HFFc6 (cell line): Measurements from ENCODE around the gene UCKL1. TPM values are rescaled to one million over a fixed set of nuclear protein-coding genes. Genes with fewer than 3 reads are reported as not detected.
"Not testable (repeated sequence)": the region's sequence is repeated elsewhere in the genome, so short reads cannot be mapped to it uniquely, and the experiment has no call there.

Experiments used
- DNase-seq: peaks from one replicate; pipeline ENCODE4 v3.0.0-alpha.2; 2018
- H3K27ac Mint-ChIP-seq: 2 replicates; pipeline ENCODE4 v1.8.0; 2020; ENCODE audit warnings: mild to moderate bottlenecking, mixed read lengths
- H3K27me3 Mint-ChIP-seq: 2 replicates; pipeline ENCODE4 v1.8.0; 2021; ENCODE audit warnings: mild to moderate bottlenecking, moderate library complexity, mixed read lengths; ENCODE audit not compliant: insufficient read depth
- H3K36me3 Mint-ChIP-seq: 2 replicates; pipeline ENCODE4 v1.8.0; 2021; ENCODE audit warnings: low read depth, mixed read lengths
- H3K4me1 Mint-ChIP-seq: 2 replicates; pipeline ENCODE4 v1.8.0; 2020; ENCODE audit warnings: low read depth, mixed read lengths
- H3K4me3 Mint-ChIP-seq: 2 replicates; pipeline ENCODE4 v1.8.0; 2020; ENCODE audit warnings: mild to moderate bottlenecking, moderate library complexity, mixed read lengths
- H3K9me3 Mint-ChIP-seq: 2 replicates; pipeline ENCODE4 v1.8.0; 2020; ENCODE audit warnings: mild to moderate bottlenecking, mixed read lengths
- CTCF ChIP-seq: fragments of 200-600 bp; sonication (generic); IDR thresholded peaks from 2 replicates; pipeline ENCODE4 v1.5.0; 2021; ENCODE audit warnings: antibody characterized with exemption, mild to moderate bottlenecking
- total RNA-seq, 6 experiments: library from RNA; stranded (reverse); fragmentation: NEBNext Ultra II Directional; extraction: Animal tissue kit (Norgen Biotek cat#: 25700); gene quantifications; 2 replicates in 1 of 6; 3 replicates in 5 of 6; pipeline ENCODE4 v1.2.3, GENCODE V29; 2021

The UCKL1 gene
- total RNA-seq, 6 experiments from 2014 or later = 17.2 to 21.7 (median 19.4) TPM

GRCh38 chr20:63962426-63963347 is 6.5 kb upstream of the UCKL1 start:
- Mint-ChIP-seq H3K9me3 (no peaks in the 10 kb centered on the region), H3K4me3 (no peak overlapping the region), H3K27me3 (peaks cover 2% of the 10 kb centered on the region; the same call in 1 of the 2 replicates), H3K4me1 (no peaks in the 10 kb centered on the region), H3K36me3 (no peaks in the 10 kb centered on the region), H3K27ac (no peak overlapping the region)
- no peak for DNase-seq
- no peak for TF ChIP-seq CTCF

GRCh38 chr20:63961664-63962425 is 5.6 kb upstream of the UCKL1 start:
- Mint-ChIP-seq H3K27me3 (peaks cover 2% of the 10 kb centered on the region; the same call in 1 of the 2 replicates), H3K4me3 (no peak overlapping the region), H3K9me3 (no peaks in the 10 kb centered on the region), H3K4me1 (peaks cover 6% of the 10 kb centered on the region), H3K27ac (no peak overlapping the region), H3K36me3 (no peaks in the 10 kb centered on the region)
- no peak for DNase-seq
- TF ChIP-seq CTCF = no peak

- not testable (repeated sequence) for H3K27ac Mint-ChIP-seq, H3K9me3 Mint-ChIP-seq, DNase-seq, H3K27me3 Mint-ChIP-seq, H3K4me3 Mint-ChIP-seq, H3K36me3 Mint-ChIP-seq, H3K4me1 Mint-ChIP-seq
These were observed 4.7 kb upstream of the UCKL1 start for GRCh38 chr20:63960654-63961621.

GRCh38 chr20:63959699-63960075 is 3.5 kb upstream of the UCKL1 start:
- Mint-ChIP-seq H3K36me3 (no peaks in the 10 kb centered on the region), H3K9me3 (no peaks in the 10 kb centered on the region), H3K27ac (no peak overlapping the region), H3K27me3 (peaks cover 3% of the 10 kb centered on the region; the same call in 1 of the 2 replicates), H3K4me3 (no peak overlapping the region), H3K4me1 (peaks cover 9% of the 10 kb centered on the region)
- no peak for DNase-seq
- TF ChIP-seq CTCF = no peak

- no peak for TF ChIP-seq CTCF
- peaks cover 14% of the 10 kb centered on the region for H3K4me1 Mint-ChIP-seq
These were observed 2.9 kb upstream of the UCKL1 start for GRCh38 chr20:63958964-63959698.

More at GRCh38 chr20:63958964-63959698, 2.9 kb upstream of the UCKL1 start:
- H3K4me3 Mint-ChIP-seq = no peak overlapping the region
- peaks cover 4% of the 10 kb centered on the region; the same call in 1 of the 2 replicates for H3K36me3 Mint-ChIP-seq
- peaks cover 5% of the 10 kb centered on the region for H3K27me3 Mint-ChIP-seq
- H3K9me3 Mint-ChIP-seq = no peaks in the 10 kb centered on the region
- no peak for DNase-seq
- no peak overlapping the region for H3K27ac Mint-ChIP-seq
